ENCODE data around the gene PRKRA.
"Not testable (repeated sequence)": the region's sequence is repeated elsewhere in the genome, so short reads cannot be mapped to it uniquely, and the experiment has no call there.

The PRKRA gene

DNA sequence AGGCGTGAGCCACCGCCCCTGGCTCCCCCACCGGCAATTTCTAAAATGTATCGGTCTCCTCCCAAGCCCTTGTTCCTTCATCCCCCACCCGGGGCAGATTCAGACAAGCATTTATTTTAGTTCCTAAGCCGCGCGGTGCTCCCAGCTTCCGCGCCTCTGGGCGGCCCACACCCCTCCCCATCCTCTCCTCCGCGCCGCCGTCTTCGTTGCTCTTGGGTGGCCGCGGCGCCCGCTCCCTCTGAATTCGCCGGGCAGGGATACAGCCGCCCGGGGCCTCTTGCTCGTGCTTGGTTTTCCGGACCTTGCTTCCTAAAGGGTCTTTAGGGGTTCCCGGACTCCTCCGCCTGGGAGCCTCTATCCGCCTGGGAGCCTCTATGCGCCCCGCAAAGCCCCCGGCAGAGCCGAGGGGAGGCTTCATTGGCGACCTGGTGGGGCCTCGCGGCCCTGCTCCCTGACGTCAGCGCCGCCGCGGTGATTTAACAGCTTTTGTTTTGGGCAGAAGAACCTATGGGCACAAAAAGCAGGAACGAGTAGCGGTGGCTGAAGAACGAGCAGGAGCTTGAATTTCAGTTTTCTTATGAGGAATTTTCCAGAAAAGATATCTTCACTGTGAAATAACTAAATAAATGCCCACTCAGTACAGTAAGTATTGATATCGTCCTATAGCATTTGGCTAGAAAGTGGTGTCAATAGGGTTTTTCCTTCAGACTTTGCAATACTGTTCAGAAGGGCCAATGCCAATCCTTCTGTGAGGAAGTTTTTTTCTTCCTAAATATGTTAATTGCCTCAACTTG, 37.3 kb downstream of the PRKRA start:
- DNase-seq (ENCODE audit: low read depth in 3 of 3) = peak; percentile 47 to 65 (median 62)

DNA sequence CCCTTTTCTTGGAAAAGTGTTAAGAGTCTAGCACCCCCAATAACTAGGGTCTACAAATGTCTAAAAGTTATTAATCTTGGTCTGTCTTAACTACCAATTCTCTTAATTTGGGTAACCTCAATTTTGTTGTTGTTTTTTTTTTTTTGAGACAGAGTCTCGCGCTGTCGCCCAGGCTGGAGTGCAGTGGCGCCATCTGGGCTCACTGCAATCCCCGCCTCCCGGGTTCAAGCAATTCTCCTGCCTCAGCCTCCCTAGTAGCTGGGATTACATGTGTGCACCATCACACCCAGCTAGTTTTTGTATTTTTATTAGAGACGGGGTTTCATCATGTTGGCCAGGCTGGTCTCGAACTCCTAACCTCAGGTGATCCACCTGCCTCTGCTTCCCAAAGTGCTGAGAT, 38.5 kb downstream of the PRKRA start:
- DNase-seq (ENCODE audit: low read depth in 3 of 3) = not testable (repeated sequence)

DNA sequence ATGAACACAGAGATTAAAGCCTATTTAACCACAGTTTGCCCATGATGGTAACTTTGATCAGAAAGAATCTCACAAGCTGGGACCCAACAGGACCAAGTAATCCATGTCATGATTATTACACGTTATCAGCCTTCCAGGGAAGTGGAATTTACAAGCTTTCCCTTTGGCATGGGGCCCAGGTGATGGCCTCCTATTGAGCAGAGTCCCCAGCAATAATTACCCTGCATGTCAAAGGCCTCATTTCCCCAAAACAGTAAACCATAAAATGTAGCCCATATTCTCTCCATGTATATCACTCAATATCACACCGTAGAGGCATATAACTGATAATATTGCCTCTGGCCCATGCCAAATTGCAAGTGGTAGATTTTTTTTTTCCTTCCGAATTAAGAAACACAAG, 38.9 kb downstream of the PRKRA start:
- DNase-seq (ENCODE audit: low read depth in 3 of 3) = no peak

DNA sequence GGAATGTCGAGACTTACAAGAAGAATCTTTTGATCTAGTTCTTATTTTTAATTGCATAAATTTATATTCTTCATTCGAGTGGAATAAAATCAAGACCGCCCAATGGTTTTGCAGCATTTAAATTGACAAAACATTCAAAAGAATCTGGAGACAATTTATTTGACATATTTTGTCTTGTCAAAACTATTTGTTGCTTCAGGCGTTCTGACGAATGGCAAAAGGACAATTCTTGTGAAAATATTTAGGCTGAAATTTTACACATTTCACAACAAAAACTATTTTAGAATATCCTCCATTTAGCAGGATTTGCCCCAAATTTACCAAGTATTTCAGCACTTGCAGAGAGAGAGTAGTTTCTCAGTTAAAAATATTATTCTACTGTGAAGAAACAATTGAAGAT, 41.7 kb downstream of the PRKRA start:
- DNase-seq (ENCODE audit: low read depth in 3 of 3) = no peak

DNA sequence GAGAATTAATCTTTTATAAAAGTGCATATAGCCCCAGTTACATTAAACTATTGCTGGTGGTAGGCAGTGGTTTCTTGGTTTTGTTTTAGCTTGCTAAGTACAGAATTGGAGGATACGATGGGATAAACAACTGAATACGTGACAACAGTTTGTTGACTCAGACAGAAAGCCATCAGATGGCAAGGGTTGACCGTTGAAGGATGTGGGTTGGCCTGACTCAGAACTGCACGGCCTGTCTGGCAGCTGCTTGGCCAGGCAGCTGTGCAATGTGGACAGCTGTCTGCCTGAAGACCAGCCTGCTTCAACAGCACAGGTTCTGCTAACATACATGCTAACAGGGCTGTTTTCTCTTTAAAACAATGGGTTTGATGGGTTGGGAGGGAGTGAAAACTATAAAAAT, 46.6 kb downstream of the PRKRA start:
- no peak for DNase-seq (ENCODE audit: low read depth in 3 of 3)

DNA sequence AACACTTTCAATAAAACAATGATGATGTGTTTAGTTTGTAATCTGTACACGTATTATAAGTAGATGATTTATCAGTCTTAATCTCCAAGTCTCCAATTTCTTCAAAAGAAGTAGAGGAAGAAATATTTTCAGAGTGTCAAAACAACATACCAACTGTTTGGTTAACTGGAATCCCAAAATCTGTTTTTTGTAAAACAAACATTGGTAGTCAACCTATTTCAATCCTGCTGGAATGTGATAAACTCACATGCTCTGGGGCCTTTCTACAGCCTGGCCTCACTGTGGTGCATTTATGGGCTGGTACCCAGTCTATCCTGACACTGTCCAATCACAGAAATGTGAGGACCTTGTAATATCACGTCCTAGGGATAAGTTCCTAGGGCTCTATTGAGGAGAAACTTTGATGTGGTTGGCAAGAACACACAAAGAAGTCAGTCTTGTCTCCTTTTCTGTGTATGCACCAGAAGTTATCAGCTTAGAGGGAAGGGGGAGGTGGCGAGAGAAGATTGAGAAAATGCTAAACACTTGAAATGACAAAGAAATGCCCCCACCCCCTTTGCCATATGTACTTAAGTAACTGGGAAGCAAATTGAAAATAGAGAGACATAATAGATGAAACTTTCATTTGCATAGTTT, 47.2 kb downstream of the PRKRA start:
- DNase-seq (ENCODE audit: low read depth in 3 of 3) = no peak

DNA sequence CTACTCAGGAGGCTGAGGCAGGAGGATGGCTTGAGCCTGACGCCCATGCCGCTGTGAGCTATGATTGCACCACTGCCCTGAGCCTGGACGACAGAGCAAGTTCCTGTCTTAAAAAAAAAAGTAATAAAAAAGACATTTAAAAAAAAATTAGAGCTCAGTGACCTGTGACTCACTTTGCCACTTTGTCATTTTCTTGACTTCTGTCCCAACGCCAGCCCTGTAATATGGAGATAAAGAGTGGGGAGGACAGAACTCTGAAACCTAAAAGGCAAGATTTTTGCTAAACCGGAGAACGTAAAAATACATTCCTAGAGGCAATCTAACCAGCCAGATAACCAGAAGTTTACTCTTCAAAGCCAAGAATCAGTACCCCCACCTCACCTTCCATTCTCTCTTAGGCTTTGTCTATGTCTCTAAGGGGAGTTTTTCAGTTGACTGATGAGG, 49.0 kb downstream of the PRKRA start:
- DNase-seq (ENCODE audit: low read depth in 3 of 3) = no peak

DNA sequence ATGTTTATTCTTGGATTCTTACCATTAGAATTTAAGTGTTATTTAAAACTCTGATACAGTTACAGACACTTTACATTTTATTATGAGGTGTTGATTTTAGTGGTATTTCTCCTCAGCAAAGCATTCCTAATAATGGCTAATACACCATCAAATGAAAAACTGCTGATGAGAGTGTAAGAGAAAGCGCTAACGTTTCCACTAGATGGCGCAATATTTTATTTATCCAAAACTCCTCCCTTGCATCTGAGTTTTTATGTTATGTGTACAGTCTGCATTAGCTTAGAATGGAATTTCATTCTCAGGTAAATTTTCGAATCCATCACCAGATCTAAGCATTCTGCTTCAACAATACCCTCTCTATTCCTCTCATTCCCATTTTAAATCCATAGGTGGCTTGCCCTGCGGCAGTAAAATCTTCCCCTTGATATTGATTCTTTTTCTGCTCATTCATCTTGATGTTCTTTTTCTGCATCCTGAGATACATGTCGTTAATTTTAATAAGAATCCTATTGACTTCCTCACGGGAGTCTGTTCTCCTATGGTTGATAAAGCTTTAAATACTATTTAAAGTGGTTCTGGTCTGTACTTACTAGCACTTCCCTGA, 53.9 kb downstream of the PRKRA start:
- no peak for DNase-seq (ENCODE audit: low read depth in 3 of 3)

DNA sequence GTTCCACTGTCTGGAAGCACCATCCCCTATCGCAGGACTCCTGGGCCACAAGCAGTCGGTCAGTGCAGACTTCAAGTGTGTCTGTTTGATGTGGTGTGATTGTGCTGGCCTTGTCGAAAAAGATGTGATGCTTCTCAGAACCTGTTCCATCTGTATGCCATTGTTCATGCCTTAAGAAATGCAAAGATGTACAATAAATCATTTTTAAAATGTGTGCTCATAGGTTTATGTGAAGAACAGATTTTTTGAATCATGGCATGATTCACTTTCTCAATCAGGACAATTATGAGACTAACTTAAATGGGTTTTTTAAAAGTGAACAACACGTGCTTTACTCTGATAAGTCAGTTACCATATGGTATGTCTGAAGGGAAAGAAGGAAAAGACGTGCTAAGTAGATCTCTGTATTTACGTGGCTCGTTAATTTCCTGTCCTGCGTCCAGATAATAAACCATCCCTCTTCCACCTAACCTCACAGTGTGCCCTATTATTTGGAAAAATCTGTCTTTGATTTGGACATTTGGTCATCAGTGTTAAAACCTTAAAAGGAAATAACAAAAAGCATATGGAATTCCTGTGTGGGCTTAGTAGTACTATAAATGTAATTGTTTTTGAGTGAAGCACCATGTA, 54.9 kb downstream of the PRKRA start:
- DNase-seq (ENCODE audit: low read depth in 3 of 3) = no peak

DNA sequence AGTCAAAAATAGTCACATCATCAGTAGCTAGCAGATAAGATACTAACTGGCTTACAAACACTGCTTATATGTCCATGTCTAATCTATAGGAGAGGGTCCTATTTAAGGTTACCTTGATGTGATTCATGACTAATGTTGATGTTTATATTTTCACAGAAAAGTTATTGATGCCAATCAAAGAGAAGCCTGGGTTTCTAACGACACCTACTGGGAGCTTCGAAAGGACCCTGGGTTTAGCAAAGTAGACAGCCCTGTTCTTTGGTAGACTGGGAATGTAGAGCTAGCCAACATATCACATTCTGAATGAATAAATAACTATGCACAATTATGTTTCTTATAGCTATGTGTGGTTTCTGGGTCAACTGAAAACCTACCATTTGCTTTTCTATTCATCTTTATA, 55.7 kb downstream of the PRKRA start:
- no peak for DNase-seq (ENCODE audit: low read depth in 3 of 3)

DNA sequence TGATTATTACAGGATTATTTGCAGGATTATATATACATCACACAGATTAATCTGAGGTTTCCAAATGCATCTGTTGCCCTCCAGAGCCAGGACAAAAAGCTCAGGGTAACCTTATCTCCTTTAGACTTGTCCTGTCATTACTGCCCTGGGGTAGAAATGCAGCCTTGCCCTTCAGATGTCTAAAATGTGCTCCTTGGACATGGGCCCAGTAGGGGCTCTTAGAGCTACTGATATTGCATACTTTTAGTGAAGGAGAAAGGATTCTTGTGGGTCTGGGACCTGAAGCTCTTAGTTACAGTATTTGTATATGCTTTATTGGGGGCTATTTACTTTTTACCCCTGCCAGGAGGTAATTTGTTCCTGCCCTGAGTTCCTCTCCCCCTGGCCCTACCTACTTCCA, 56.1 kb downstream of the PRKRA start:
- DNase-seq (ENCODE audit: low read depth in 3 of 3) = no peak

DNA sequence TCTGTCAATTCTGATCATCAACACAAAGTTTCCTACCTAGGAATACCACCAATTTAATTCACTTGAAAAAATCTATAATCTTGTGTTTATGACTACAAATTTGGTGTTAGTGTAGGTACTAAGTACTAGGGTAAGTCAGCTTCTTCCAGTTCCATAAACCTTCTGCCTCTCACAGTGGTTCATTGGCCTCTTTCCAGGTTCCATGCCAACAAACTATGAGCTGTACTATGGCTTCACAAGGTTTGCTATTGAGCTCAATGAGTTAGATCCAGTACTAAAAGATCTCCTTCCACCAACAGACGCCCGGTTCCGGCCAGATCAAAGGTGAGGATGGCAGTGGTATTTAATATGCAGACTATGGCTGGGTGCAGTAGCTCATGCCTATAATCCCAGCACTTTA, 58.8 kb downstream of the PRKRA start:
- DNase-seq (ENCODE audit: low read depth in 3 of 3) = no peak

DNA sequence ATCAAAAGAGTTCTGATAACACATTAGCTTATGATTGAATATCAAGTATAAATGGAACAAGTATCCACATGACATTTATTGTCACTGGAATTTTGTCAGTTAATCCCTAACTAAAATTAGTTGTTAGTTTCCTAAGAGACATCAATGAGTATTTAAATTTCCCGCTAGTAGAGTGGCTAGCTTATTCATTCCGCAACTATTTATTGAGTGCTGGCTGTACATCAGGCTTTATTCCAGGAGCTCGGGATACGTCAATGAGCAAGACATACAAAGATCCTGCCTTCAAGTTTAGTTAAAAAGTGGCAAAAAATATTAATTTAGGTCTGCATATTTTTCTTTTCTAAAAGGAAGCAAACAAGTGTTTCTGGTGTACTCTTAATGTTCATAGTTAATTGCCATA, 59.3 kb downstream of the PRKRA start:
- DNase-seq (ENCODE audit: low read depth in 3 of 3) = no peak

DNA sequence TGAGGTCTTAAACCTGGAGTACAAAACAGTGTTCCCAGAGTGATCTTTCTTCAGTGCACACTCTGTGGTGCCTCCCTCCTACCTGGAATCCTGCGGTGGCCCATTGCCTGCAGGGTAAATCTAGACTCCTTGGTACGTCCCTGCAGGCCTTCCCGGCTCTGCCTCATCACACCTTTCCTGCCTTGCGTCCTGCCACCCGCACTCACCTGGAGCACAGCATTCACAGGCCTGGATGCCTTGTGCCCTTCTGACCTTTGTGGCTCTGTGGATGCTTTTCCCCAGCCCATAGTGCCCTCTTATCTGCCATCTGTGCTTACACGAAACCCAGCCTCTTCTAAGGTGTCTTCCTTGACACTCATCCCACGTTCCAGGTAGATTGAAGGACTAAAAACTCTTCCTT, 62.7 kb downstream of the PRKRA start:
- no peak for DNase-seq (ENCODE audit: low read depth in 3 of 3)

DNA sequence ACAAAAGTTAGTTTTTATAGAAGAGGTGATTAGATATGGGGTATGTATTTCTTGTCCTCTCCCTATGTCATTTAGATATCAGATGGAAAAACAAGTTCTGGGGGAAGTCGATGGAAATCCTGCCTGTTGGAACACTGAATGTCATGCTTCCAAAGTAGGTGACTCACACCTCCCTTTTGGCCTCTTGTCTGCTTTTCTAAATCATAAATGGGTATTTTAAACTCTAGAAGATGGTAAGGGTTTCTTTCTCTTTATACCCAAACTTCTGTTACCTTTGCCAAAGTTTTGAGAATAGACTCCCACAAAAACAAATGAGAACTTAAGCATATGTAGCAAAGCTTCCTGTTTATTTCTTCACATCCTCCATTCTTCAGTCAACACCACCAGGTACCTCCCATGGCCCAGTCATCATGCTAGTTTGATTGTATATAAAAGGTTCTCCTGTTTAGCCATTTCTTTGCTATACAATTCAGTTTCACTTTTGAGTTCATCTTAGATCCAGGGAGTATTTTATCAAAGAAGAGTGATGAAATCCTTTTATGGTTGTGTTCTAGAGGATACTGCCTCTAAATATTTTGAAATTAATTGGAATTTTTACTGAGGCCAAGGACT, 63.9 kb downstream of the PRKRA start:
- no peak for DNase-seq (ENCODE audit: low read depth in 3 of 3)

DNA sequence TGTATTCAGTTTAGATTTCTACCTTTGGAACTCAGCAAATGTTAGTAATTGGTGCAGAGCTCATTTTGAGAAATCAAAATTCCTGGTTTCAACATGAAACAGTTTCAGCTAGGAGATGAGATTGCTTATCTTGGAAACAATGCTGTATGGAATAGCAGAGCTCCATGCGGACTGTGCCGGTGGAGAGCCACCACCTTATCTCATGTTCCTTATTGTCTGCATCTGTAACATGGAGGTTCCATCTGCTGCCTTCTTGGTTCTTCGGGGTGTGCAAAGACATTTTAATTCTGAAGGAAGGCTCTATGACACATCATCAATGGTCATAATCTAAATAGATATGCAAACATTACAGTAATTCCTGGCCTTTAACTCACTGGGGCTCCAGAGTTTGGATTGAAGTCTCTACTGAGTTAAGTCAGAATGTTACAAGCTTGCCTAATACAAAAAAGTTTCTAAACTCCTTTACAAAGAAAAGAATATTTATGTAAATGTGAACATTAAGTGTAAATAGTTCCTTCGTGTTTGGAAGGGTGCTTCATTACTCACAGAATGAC, 65.3 kb downstream of the PRKRA start:
- DNase-seq (ENCODE audit: low read depth in 3 of 3) = no peak

DNA sequence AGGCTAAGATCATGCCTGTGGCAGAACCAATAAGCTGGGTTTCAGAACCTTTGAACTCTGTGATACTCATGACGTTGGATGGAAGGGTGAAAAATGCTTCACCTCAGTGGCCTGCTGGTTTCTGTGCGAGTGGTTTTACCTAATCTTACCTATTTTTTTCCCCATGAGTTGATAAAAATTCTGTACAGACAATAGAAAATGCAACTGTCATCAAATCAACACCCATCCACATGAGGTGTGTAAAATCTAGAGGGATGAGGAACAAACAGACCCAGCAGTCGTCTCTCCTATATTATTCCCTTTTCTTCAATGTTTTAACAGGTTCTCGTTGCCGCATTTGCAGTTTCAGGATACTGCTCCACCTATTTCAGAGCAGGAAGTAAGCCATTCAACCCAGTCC, 67.3 kb downstream of the PRKRA start:
- DNase-seq (ENCODE audit: low read depth in 3 of 3) = no peak
